CD4-positive, alpha-beta T cell (primary cell): ENCODE data around the gene PDE3A. TPM values are rescaled to one million over a fixed set of nuclear protein-coding genes. Genes with fewer than 3 reads are reported as not detected.

Source experiments
- ATAC-seq: fragments of 200-7000 bp; cut with Tn5 transposase; one replicate; pipeline ENCODE4 v1.10.0; 2022; ENCODE audit warnings: mild to moderate bottlenecking; ENCODE audit not compliant: poor library complexity
- CTCF ChIA-PET: fragments of 350-600 bp; sonication (Branson Sonifier 250); formaldehyde crosslinking; loops from one replicate; lab custom pipeline; 2021; ENCODE audit warnings: antibody characterized with exemption, inconsistent platforms; lab: Charles Lee
- POLR2A ChIA-PET: fragments of 350-600 bp; sonication (Branson Sonifier 250); formaldehyde crosslinking; loops from one replicate; lab custom pipeline; 2021; ENCODE audit warnings: antibody characterized with exemption, inconsistent platforms; lab: Charles Lee
- DNase-seq, 14 experiments: peaks; one replicate each; pipeline ENCODE4 v3.0.0-alpha.2; 2013 to 2020; ENCODE audit warnings: mixed read lengths in 2 of 14
- H3K27ac ChIP-seq, 2 donors: one replicate each; pipeline versions ENCODE4 v1.5.1 to v1.7.0; 2013; ENCODE audit warnings: low read length in 2 of 2, low read depth in 1 of 2, mild to moderate bottlenecking in 1 of 2
- H3K27me3 ChIP-seq, 2 experiments: 1 replicate in 1 of 2; 2 replicates in 1 of 2; pipeline versions ENCODE4 v1.6.1 to v1.7.0; 2013; ENCODE audit warnings: low read length in 2 of 2, control low read depth in 1 of 2, mild to moderate bottlenecking in 1 of 2, moderate library complexity in 1 of 2; ENCODE audit not compliant: insufficient read depth in 2 of 2, control insufficient read depth in 1 of 2
- H3K36me3 ChIP-seq: one replicate; pipeline ENCODE4 v1.6.1; 2013; ENCODE audit warnings: low read length, control low read depth; ENCODE audit not compliant: insufficient read depth
- H3K4me1 ChIP-seq: one replicate; pipeline ENCODE4 v1.6.1; 2013; ENCODE audit warnings: low read length, control low read depth; ENCODE audit not compliant: insufficient read depth
- H3K4me3 ChIP-seq: one replicate; pipeline ENCODE4 v1.5.1; 2013; ENCODE audit warnings: mild to moderate bottlenecking, low read length, moderate library complexity
- H3K9me3 ChIP-seq, 2 experiments: 1 replicate in 1 of 2; 2 replicates in 1 of 2; pipeline versions ENCODE4 v1.6.1 to v1.7.0; 2013; ENCODE audit warnings: low read length in 2 of 2, mild to moderate bottlenecking in 2 of 2, control low read depth in 1 of 2, moderate library complexity in 1 of 2; ENCODE audit not compliant: control insufficient read depth in 1 of 2, insufficient read depth in 1 of 2
- H3K27ac Mint-ChIP-seq: one replicate; pipeline ENCODE4 v1.8.0; 2020; ENCODE audit warnings: mixed read lengths
- H3K27me3 Mint-ChIP-seq: one replicate; pipeline ENCODE4 v1.8.0; 2021; ENCODE audit warnings: mixed read lengths
- H3K36me3 Mint-ChIP-seq: one replicate; pipeline ENCODE4 v1.8.0; 2021; ENCODE audit warnings: low read depth, mixed read lengths
- H3K4me1 Mint-ChIP-seq: one replicate; pipeline ENCODE4 v1.8.0; 2021; ENCODE audit warnings: low read depth, mixed read lengths
- H3K4me3 Mint-ChIP-seq: one replicate; pipeline ENCODE4 v1.8.0; 2020; ENCODE audit warnings: mild to moderate bottlenecking, mixed read lengths
- H3K9me3 Mint-ChIP-seq: one replicate; pipeline ENCODE4 v1.8.0; 2020; ENCODE audit warnings: mixed read lengths
- CTCF ChIP-seq: fragments of 200-600 bp; IDR thresholded peaks from one replicate; pipeline ENCODE4 v1.8.0; 2022; ENCODE audit warnings: antibody characterized with exemption, mild to moderate bottlenecking
- intact Hi-C, 2 experiments: fragments of 100-400 bp; cut with DNase I in 1 of 2; cut with micrococcal nuclease in 1 of 2; formaldehyde crosslinking; loops; one replicate each; pipeline versions ENCODE4 v1.15.1 to v1.9.0; 2023 to 2025; cut with DNase I, micrococcal nuclease
- total RNA-seq, 174 experiments: library from RNA in 2 of 174; stranded (reverse) in 2 of 174; gene quantifications; one replicate each; pipeline ENCODE4 v1.2.3 and lab custom pipeline; 2021 to 2026

The PDE3A gene
- total RNA-seq, 2 experiments from 2014 or later, result not detected

GRCh38 chr12:20443792-20444191, 75.5 kb downstream of the PDE3A start:
- no peaks in the 10 kb centered on the region for H3K36me3 Mint-ChIP-seq
- Histone ChIP-seq H3K4me3 (no peak overlapping the region), H3K4me1 (no peaks in the 10 kb centered on the region), H3K36me3 (no peaks in the 10 kb centered on the region), H3K27me3 (no peaks in the 10 kb centered on the region), H3K9me3 (no peaks in the 10 kb centered on the region), H3K27ac (no peak overlapping the region)
- H3K27ac Mint-ChIP-seq, result no peak overlapping the region
- no peak for TF ChIP-seq CTCF
- DNase-seq (no peak), ATAC-seq (no peak)
- ChIA-PET POLR2A (no interaction called here), CTCF (no interaction called here)
- H3K4me3 Mint-ChIP-seq, result no peak overlapping the region
- no peaks in the 10 kb centered on the region for H3K9me3 Mint-ChIP-seq
- H3K27me3 Mint-ChIP-seq, result no peaks in the 10 kb centered on the region
- intact Hi-C loops, result no loop called here
- H3K4me1 Mint-ChIP-seq, result no peaks in the 10 kb centered on the region

GRCh38 chr12:20444595-20445170, 76.3 kb downstream of the PDE3A start:
- no peaks in the 10 kb centered on the region for H3K4me1 ChIP-seq
- no peaks in the 10 kb centered on the region for H3K9me3 ChIP-seq
- ChIA-PET CTCF (no interaction called here), POLR2A (no interaction called here)
- ATAC-seq, result no peak
- no peak for TF ChIP-seq CTCF
- Mint-ChIP-seq H3K27me3 (no peaks in the 10 kb centered on the region), H3K27ac (no peak overlapping the region), H3K4me1 (no peaks in the 10 kb centered on the region), H3K9me3 (no peaks in the 10 kb centered on the region), H3K4me3 (no peak overlapping the region), H3K36me3 (no peaks in the 10 kb centered on the region)
- H3K36me3 ChIP-seq, result no peaks in the 10 kb centered on the region
- intact Hi-C loops, result no loop called here
- no peak for DNase-seq
- no peaks in the 10 kb centered on the region for H3K27me3 ChIP-seq
- H3K27ac ChIP-seq, result no peak overlapping the region
- H3K4me3 ChIP-seq, result no peak overlapping the region

- Mint-ChIP-seq H3K36me3 (no peaks in the 10 kb centered on the region), H3K9me3 (no peaks in the 10 kb centered on the region), H3K27ac (no peak overlapping the region), H3K4me3 (no peak overlapping the region), H3K27me3 (no peaks in the 10 kb centered on the region), H3K4me1 (no peaks in the 10 kb centered on the region)
- ChIA-PET CTCF (no interaction called here), POLR2A (no interaction called here)
- no peak for TF ChIP-seq CTCF
- H3K4me1 ChIP-seq, result no peaks in the 10 kb centered on the region
- DNase-seq, result no peak
- H3K4me3 ChIP-seq, result no peak overlapping the region
- no peak for ATAC-seq
- intact Hi-C loops, result no loop called here
- no peak overlapping the region for H3K27ac ChIP-seq
- H3K9me3 ChIP-seq, result no peaks in the 10 kb centered on the region
- no peaks in the 10 kb centered on the region for H3K36me3 ChIP-seq
- no peaks in the 10 kb centered on the region for H3K27me3 ChIP-seq
These were observed 77.3 kb downstream of the PDE3A start for GRCh38 chr12:20445687-20446086.
